ENCODE results near the gene ZC3H7A. TPM values are rescaled to one million over a fixed set of nuclear protein-coding genes. Genes with fewer than 3 reads are reported as not detected.

Gene ZC3H7A
- total and polyA plus RNA-seq, 8 donors: 20.0 to 39.6 (median 30.2) TPM

DNA sequence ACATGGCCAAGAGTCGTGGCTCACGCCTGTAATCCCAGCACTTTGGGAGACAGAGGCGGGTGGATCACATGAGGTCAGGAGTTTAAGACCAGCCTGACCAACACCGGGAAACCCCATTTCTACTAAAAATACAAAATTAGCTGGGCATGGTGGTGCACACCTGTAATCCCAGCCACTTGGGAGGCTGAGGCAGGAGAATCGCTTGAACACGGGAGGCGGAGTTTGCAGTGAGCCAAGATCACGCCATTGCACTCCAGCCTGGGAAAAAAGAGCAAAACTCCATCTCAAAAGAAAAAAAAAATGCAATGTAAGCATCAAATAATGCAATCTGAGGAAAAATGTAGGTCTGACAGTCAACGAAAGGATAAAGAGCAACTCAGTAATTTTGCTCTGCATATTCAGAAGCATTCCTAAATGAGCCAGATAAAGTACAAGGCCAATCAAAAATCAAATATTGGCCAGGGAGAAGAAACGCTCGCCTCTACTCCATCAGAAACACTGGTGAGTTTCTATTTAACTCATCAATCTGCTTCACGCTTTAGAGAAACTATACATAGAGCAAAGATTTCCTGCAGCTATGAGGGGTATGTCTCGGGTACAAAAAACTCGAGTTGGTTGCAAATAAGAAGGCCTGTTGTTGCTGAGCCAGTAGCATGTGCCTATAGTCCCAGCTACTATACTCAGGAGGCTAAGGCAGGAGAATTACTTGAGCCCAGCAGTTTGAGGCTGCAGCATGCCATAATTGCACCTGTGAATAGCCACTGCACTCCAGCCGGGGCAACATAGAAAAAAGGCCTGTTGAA is 58.1 kb downstream of the ZC3H7A start:
- TF ChIP-seq, protein P1, sequence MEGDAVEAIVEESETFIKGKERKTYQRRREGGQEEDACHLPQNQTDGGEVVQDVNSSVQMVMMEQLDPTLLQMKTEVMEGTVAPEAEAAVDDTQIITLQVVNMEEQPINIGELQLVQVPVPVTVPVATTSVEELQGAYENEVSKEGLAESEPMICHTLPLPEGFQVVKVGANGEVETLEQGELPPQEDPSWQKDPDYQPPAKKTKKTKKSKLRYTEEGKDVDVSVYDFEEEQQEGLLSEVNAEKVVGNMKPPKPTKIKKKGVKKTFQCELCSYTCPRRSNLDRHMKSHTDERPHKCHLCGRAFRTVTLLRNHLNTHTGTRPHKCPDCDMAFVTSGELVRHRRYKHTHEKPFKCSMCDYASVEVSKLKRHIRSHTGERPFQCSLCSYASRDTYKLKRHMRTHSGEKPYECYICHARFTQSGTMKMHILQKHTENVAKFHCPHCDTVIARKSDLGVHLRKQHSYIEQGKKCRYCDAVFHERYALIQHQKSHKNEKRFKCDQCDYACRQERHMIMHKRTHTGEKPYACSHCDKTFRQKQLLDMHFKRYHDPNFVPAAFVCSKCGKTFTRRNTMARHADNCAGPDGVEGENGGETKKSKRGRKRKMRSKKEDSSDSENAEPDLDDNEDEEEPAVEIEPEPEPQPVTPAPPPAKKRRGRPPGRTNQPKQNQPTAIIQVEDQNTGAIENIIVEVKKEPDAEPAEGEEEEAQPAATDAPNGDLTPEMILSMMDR (IDR thresholded peaks at IDR 0.05): no peak
- 44 to 54% methylated on average over 15 of the region's 15 CpGs for WGBS, 2 donors
- no peak for FAIRE-seq
- peaks cover 37 to 74% (median 52%) of the 10 kb centered on the region in 3 donors for H3K4me1 ChIP-seq
- H3K36me3 ChIP-seq: no peaks in the 10 kb centered on the region
- H3K9me3 ChIP-seq: no peaks in the 10 kb centered on the region
- H3K27ac ChIP-seq: peak overlapping the region in 1 of 4 donors; percentile 98
- no peak for ATAC-seq
- no peaks in the 10 kb centered on the region for H3K27me3 ChIP-seq
- DNase-seq: no peak
- intact Hi-C loops (cut with DNase I): loop anchor here in 2 of 3 donors (10.0 kb wide), 1 partner anchor 56 kb away; the partner anchor contains the start of gene ZC3H7A (in 2 of the 2)
- peak overlapping the region in 1 of 4 donors; percentile 9 for H3K4me3 ChIP-seq

DNA sequence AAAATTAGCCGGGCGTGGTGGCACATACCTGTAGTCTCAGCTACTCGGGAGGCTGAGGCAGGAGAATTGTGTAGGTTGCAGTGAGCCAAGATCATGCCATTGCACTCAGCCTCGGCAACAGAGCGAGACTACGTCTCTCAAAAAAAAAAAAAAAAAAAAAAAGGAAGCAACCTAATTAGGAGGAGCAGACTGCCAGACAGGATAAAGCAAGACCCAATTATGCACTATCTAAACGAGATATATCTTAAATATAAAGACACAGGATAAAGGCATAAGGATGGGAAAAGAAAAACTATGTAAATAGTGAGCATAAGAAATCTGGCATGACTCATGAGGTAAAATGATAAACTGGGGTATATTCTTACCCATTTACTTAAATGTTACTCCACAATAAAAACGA is 59.3 kb downstream of the ZC3H7A start:
- WGBS, 2 donors: 36 to 42% methylated on average over 8 of the region's 8 CpGs
- no peak for ATAC-seq
- Histone ChIP-seq H3K9me3 (no peaks in the 10 kb centered on the region), H3K27me3 (no peaks in the 10 kb centered on the region), H3K27ac (peak overlapping the region in 2 of 4 donors; percentile 5 to 58), H3K36me3 (peaks cover 0 to 8% (median 0%) of the 10 kb centered on the region in 3 donors), H3K4me3 (no peak overlapping the region), H3K4me1 (peaks cover 45 to 71% (median 55%) of the 10 kb centered on the region in 3 donors)
- intact Hi-C loops (cut with DNase I): loop anchor here in 2 of 3 donors (10.0 kb wide), 1 partner anchor 57 kb away; the partner anchor contains the start of gene ZC3H7A (in 2 of the 2)
- FAIRE-seq: no peak
- no peak for DNase-seq
- TF ChIP-seq, protein P1 (IDR thresholded peaks at IDR 0.05): no peak

DNA sequence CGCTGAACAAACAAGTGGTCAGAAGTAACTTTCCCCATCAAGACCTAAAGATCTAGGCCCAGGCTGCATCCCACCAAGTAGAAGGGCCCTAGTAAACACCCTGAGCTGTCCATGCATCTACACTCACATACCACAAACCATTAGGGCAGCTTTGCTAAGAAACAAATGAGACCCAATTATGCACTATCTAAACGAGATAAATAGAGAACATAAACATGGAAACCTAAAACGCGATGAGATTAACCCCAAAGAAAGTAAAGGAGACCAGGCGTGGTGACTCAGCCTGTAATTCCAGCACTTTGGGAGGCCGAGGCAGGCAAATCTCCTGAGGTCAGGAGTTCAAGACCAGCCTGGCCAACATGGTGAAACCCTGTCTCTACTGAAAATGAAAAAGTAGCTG is 60.2 kb downstream of the ZC3H7A start:
- no peaks in the 10 kb centered on the region for H3K27me3 ChIP-seq
- intact Hi-C loops (cut with DNase I): loop anchor here in 2 of 3 donors (10.0 kb wide), 1 partner anchor 58 kb away; the partner anchor contains the start of gene ZC3H7A (in 2 of the 2)
- H3K9me3 ChIP-seq: no peaks in the 10 kb centered on the region
- H3K4me3 ChIP-seq: no peak overlapping the region
- 36 to 40% methylated on average over 6 of the region's 6 CpGs for WGBS, 2 donors
- no peak for DNase-seq
- no peak for FAIRE-seq
- peak overlapping the region in 2 of 4 donors; percentile 5 to 58 for H3K27ac ChIP-seq
- TF ChIP-seq, protein P1 (IDR thresholded peaks at IDR 0.05): no peak
- ATAC-seq: no peak
- peaks cover 53 to 76% (median 62%) of the 10 kb centered on the region in 3 donors for H3K4me1 ChIP-seq
- H3K36me3 ChIP-seq: peaks cover 0 to 13% (median 3%) of the 10 kb centered on the region in 3 donors

DNA sequence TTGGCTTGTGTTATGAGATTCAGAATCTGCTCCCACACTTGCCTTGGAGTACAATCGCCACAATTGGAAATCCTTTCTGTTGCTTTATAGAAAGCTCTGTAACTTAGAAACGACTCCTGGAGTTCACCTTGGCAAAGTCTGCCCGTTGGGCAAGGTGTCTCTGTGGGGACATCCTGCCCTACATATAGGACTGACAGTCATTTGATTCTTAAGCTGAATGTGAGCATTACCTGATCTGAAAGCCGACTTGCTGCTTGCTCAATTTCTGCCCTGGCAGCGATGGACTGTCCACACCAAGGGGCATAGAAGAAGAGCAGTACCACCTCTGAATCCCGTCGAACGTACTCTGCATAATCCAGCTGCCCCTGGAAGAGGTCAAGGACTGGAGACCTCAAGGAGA is 61.3 kb downstream of the ZC3H7A start:
- WGBS, 2 donors: 36 to 37% methylated on average over 8 of the region's 8 CpGs
- intact Hi-C loops (cut with DNase I): loop anchor here in 2 of 3 donors (10.0 kb wide), 1 partner anchor 59 kb away; the partner anchor contains the start of gene ZC3H7A (in 2 of the 2)
- Histone ChIP-seq H3K4me1 (peaks cover 59 to 82% (median 67%) of the 10 kb centered on the region in 3 donors), H3K27me3 (no peaks in the 10 kb centered on the region), H3K27ac (peak overlapping the region in 2 of 4 donors; percentile 35 to 58), H3K36me3 (peaks cover 0 to 17% (median 3%) of the 10 kb centered on the region in 3 donors), H3K9me3 (no peaks in the 10 kb centered on the region), H3K4me3 (no peak overlapping the region)
- ATAC-seq (peak in 2 of 4 donors; percentile 40 to 43), DNase-seq (no peak), FAIRE-seq (no peak)
- TF ChIP-seq, protein P1 (IDR thresholded peaks at IDR 0.05): no peak

Data from pancreas (tissue), 10 donors.